ENCODE results near the gene TNFRSF1A.

TNFRSF1A gene

DNA sequence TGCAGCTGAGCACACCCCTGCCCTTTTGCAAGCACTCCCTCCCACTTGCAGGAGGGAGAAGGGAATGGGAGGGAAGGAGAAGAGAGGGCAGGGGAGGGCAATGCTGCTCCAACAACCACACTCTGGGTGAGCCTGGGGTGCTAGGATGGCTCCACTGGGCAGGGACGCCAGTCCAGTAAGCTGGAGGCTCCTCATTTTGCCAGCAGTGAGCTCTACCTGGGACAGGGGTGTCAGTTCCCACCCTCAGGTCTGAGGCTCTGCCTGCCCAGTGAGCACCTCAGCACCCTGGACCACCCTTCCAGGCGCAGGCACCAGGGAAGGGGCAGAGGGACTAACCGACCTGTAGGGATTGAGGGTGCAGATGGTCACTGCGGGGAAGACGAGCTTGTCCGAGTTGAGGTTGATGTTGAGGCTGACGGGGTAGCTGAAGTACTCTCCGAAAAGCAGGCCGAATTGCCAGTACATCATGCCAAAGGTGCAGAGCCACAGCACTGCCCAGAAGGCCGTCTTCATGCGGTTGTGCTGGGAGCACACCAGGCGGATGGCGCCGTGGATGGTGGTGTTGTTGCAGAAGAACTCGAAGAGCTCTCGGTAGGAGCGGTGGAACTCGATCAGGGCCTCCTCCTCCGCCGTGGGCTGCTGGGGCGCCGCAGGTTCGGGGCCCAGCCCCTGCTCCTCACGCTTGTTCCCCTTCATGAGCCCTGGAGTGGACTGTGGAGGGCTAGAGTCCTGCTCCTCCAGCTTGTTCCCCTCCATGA lies 32.3 kb upstream of the TNFRSF1A start:
- no peak for DNase-seq

DNA sequence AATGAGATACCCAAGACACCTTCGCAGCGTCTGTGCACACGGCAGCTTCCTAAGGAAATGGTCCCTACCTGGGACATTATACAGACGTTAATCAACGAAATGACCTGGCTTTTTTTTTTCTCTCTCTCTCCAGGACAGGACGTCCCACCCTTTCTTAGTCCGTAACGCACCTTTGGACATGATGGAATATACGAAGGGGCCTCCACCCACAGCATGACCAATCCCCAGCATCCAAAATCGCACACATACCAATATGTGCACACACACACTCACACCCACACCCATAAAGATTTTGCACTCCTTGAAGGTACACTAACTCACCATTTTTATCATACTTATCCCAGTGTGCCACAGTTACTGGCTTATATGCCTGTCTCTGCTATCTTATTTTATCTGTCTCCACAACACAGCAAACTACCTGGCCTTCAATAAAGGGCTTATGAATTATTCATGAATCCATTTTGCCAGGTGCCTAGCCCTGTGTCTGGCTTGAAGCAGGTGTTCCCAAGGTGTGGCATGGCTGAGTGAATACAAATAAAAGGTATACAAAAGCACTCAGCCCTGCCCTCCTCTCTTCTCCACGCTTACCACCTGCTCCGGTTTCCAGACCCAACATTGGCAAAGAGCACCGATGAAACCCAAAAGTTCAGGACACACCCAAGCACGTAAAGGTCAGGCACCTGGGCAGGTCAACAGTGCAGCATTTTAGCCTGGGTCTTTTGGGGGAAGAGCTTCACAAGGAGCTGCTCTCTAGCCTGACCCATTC lies 31.3 kb upstream of the TNFRSF1A start:
- DNase-seq, result no peak

DNA sequence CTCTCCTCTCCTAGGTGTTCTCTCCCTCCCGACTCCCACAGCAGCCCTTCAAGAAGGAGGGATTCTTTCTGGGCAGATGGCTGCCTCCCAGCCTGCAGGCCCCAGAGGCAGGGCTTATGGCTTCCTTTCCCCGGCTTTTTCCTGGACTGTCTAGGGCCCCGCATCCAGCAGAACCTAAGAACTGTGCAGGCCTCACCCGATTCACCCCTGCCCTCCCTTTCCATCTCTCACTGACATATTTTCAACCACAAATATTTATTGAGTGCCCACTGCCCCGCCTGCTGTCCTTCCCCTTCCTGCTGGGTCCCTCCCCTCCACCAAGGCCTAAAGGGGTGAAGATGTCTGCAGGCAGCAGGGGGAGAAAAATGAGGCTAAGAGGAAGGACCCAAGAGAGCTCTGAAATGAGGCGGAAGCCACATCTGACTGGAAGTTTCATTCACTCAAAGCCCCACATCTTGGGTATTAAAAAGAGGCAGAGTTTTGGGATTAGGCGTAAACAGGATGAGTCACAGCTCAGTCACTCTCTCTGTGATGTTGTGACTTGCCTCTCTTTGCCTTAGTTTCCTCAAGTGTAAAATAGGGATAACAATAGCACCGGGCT lies 30.6 kb upstream of the TNFRSF1A start:
- no peak for DNase-seq

DNA sequence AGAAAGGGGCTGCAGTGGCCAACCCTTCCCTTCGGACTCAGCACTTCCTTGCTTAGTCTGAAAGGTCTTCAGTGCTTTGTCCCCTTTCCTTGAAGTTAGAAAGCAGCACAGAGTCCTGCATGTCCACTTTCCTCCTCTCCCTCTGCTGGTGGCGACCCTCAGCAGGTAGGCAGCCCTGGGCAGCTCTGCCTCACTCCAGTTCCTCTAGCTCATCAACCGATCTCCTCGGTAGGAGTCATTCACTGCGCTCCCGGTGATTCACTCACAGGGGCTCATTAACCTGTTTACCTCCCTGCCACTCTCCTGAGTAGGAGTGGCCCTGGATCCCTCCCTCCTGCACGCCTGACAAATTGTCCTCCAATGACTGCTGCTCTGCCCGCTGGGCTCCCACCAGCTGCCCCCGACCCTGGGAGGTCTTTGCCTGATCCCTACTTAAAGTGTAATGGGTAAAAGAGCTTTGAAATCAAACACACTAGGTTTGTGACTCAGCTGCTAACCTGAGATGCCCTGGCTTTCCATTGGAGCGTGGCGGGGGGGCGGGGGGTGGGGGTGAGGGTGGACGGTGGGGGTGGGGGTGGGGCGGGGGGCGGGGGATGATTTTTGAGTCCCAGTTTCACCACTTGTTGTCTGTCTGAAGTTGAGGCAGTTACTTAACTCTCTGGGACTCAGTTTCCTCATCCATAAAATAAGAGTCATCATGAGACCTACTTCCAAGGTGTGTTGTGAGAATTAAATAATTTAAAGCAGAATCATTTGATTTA lies 29.3 kb upstream of the TNFRSF1A start:
- no peak for DNase-seq

DNA sequence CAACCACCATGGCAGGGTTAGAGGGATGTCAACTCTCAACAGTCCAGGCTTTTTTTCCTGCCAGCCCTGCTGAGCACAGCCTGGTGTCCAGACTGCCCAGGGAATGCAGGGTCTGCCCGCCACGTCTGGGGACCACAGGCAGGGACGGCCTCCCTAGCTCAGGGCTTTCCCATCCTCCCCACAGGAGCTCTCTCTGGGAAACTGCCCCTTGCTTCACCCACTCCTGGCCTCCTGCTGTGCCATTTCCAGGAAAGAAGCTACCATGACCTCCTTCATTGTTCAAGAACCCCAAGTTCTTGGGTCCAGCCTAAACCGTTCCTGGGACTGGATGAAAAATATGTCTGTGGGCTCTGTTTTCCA lies 28.7 kb upstream of the TNFRSF1A start:
- DNase-seq, result no peak

DNA sequence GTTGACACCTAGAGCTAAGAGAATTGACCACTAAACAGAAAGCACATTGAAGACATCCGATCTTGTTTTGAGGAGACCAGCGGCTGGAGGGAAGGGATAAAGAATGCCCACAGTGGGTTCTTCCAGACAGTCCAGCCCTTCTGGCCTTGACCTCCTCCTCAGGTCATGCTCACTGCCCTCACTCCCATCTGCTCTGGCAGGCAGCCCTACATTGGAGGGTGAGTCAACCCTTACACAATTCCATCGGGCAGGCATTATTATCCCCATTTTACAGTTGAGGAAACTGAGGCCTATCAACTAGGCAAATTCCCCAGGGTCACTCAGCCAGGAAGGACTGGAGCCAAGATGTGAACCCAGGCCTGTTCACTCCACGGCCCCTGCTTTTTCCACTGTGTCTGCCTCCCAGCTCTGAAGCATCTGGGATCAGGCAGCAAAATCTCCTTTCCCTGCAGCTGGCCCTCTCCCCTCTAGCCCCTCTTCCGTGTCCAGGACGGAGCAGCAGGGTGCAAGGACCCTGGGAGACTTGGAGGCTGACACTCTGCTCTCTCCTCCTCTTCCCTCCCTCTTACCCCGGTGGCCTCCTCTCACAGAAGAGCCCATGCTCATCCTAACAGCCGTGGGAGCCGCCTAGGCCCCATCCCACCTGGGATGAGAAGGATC lies 28.2 kb upstream of the TNFRSF1A start:
- DNase-seq, result no peak

DNA sequence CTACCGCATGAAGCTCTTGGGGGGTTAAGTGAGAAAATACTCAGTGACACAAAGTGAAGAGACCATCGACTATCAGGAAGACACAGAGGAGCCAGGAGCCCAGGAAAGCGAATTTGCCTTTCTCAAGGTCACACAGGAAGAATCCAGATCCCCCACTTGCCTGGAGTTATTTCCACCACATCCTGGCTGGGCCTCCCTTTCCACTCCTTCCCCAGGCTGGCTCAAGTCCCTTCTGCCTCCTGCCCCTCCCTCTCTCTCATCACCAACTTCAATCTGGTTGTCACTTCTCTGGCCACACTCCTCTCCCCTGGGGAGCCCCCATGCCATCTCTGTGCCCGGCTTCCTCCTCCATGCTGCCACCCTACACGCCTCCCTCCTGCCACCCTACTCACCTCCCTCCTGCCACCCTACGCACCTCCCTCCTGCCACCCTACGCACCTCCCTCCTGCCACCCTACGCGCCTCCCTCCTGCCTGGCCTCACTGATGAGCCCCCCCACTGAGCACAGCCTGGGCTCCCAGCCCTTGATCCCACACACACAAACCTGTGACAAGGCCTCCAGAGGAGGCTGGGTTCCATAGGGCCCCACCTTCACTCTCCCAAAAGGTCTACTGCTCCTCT lies 27.1 kb upstream of the TNFRSF1A start:
- no peak for DNase-seq

DNA sequence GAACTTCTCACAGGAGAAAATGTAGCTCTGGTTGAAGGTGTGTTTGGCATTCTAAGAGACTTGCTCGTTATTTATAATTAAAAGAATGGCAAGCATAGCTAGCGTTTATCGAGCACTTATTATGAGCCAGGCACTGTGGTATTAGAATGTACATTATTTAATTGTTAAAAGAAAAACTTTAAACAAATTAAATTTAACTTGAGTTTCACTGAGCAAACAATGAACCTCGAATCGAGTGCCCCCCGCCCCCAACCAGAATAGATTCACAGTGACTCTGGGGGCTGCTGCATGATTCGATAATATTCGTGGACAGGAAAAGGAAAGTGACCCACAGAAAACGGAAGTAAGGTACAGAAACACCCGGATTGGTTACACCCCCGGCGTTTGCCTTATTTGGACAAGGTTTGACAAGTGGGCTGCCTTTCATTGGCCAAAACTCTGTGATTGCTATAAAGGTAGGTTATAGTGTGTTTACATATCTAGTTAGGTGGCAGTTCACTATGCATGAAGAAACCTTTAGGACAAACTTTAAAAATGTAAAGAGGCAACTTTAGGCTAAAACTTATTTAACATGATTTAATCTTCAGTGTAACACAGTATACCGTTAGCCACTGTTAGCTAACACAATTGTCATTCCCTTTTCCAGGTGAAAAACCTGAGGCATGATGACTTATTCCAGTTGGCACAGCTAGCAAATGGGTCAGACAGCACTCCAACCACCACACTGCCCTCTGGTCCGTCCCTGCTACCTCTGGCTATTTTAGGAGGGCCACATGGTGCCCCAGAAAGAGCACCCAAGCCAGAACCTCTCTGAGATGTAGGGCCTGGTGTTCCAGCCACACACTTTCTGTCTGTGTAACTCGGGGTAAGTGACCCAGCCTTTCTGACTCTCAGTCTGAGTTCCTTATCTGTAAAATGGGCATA lies 26.4 kb upstream of the TNFRSF1A start:
- DNase-seq, result no peak

DNA sequence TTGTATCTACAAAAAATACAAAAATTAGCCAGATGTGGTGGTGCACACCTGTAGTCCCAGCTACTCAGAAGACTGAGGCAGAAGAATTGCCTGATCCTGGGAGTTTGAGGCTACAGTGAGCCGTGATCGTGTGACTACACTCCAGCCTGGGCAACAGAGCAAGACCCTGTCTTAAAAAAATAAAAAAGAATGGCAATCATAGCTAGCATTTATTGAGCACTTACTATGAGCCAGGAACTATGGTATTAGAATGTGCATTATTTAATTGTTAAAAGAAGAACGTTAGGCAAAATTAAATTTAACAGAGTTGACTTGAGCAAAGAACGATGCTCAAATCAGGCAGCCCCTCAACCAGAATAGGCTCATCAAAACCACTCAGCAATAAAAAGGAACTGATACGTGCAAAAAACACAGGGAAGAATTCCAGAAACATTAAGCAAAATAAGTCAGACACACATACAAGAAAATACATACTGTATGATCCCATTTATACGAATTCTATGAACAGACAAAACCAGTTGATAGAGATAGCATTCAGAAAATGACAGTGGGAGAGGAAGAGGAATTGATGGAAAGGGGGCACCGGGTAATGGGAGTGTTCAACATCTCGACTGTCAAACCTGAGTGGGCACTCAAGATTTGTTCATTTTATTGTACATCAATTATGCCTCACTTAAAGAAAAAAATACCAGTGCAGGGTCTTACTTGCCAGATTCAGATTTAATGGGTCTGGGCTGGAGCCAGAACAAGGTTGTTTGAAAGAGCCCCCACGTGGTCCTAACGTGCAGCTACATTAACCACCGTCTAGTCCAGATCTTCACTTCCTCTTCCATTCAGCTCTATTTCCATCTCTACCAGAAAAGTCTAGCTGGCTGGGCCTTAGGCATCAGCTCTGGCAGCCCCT lies 25.4 kb upstream of the TNFRSF1A start:
- peak; percentile 28 for DNase-seq

DNA sequence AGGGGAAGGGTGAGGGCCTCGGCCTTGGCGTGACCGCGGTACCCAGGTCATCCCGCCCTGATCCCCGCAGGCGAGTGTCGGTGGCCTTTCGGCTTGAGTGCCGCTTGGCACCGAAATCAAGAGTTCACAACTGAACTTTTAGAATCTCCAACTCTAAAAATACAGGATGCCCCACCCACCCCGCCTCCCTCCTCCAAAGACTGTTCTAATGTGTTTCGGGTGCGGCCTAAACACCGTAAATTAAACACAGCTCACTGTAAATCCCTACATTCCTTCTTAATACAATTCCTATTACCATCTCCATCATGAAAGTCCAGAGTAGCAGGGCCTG lies 22.1 kb upstream of the TNFRSF1A start:
- DNase-seq, result no peak

DNA sequence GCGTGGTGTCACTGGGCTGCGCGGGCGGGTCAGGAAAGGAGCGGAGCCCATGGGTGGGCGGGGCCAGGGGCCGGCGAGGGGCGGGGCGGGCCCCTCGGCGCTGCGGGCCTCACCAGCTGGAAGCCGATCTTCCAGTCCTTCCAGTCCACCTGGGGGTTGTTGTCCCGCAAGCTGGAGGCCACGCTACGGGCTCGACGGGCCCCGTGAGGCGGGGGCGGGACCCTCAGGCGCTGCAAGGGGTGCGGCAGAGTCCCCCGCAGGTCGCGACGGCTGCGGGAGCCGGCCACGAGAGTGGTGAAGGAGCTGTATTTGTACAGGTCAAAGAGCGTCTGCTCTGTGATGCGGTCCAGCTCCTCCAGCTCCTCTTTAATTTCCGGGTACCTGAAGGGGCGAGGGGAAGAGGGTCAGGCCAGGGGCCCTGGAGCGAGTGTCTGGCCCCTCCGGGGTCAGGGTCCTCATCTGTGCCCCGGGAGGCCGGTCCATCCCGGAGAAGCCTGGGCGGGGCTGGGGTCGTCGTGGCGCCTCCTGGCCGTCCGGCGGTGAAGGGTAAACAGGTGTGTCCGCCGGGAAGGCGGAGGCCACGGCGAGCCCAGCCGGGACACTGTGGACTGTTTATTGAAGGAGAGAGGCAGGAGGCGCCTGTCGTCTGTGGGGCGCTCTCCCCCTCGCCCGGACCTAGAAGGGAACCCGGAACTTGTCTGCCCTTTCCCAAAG lies 21.6 kb upstream of the TNFRSF1A start:
- no peak for DNase-seq

DNA sequence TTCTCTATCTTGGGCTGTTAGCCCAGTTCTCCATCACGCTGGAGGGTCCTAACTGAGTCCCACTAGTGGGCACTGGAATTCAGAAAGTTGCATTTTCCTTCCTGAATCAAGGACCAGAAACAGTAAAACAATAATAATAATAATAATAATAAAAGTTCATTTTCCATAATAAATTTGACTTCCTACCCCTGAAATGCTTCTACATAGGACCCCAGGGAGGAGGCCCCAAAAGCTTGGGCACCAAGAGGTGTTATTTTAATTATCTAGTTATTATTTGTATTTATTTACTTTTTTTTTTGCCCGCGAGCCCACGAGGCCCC lies 21.1 kb upstream of the TNFRSF1A start:
- no peak for DNase-seq

DNA sequence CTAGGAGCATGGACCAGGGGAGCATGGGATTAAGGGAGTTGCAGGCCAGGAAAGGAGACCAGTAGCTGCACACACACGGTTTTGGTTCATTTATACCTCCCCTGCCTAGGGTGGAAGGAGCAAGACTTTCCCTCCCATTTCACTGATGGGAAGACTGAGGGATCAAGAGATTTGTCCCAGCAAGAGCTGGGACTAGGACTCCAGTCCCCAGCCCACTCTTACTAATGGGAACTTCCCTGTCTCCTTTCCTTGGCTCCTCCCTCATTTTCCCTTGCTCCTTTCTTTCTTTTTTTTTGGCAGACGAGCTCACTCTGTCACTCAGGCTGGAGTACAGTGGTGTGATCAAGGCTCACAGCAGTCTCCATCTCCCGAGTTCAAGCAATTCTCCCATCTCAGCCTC lies 20.5 kb upstream of the TNFRSF1A start:
- DNase-seq, result no peak

DNA sequence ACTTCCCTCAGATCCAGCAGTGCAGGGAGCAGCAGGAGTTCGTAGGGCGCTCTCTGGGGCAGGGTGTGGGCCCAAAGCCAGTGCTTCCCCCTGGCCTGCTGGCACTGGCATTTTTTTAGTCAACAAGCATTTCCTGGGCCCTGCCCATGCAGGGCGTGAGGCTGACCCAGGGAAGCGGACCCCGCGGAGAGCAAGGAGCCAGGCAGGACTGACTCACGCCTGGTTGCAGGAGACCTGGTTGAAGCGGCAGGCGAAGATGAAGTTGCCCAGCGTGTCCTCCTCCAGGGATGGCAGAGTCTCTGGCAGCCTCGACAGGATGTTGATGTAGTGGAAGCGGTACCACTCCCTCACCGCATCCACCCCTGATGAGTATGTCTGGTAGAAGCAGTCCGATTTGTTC lies 20.0 kb upstream of the TNFRSF1A start:
- DNase-seq, result no peak

DNA sequence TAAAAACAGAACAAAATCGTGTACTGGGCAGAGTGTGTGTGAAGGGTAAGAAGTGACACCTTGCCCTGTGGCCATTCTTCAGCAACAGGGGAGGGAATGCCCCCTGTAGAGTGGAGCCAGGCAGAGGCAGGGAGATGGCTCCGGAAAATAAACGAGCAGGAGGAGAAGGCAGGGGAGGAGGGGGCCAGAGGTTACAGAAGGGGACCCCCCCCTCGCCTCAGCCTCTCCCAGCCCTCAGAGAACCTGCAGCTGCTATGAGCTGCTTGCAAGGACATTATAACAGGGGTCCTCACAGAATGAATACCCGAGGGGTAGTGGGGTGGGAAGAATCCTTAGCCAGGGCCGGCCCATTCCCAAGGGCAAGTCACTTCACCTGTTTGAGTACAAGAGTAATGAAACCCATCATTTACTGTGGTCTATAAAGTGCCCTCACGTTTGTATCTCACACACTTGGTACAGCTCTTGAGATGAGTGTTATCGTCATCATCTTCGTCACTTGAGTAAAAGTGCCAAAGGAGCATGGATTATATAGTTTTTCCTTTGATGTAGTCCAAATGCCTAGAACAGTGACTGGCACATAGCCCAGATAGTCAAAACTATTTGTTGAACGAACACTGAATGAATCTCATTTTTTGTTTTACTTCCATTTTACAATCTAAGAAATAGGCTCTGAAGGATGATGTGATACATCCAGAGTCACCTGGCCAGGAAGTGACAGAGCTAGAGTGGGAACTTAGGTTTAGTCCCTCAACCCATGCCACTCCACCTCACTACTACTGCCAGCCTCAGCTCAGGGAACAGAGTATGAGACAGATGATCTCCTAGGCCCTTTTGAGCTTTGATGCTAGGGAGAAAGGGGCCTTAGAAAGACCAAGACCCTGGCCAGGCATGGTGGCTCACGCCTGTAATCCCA lies 19.0 kb upstream of the TNFRSF1A start:
- DNase-seq, result no peak

DNA sequence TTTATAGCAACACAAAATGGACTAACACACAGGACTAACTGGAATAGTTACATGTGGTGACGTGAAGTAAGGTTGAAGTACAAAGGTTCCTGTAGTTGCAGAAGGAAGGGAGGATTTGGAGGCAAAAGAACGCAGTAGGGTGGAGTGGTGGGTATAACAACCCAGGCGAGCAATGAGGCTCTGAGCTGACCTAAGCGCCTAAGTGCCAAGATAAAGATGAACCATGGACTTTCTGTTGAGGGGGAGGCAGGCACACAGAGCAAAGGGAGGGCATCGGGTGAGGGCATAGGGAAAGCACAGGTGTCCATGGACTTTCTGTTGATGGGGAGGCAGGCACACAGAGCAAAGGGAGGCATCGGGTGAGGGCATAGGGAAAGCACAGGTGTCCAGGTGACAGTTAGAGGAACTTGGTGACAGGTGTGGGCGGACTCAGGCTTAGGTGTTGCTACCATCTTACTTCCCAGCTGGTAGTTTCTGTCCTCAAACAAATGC lies 18.2 kb upstream of the TNFRSF1A start:
- DNase-seq, result no peak

DNA sequence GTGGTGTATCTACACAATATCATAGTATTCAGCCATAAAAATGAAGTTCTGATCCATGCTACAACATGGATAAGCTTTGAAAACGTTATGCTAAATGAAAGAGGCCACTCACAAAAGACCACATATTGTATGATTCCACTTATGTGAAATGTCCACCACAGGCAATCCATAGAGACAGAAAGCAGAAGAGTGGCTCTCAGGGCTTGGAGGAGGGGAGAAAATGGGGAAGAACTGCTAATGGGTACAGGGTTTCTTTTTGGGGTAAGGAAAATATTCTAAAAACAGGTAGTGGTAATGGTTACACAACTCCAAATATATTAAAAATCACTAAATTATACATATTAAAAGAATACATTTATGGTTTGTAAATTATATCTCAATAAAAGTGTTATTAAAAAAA lies 17.0 kb upstream of the TNFRSF1A start:
- no peak for DNase-seq

DNA sequence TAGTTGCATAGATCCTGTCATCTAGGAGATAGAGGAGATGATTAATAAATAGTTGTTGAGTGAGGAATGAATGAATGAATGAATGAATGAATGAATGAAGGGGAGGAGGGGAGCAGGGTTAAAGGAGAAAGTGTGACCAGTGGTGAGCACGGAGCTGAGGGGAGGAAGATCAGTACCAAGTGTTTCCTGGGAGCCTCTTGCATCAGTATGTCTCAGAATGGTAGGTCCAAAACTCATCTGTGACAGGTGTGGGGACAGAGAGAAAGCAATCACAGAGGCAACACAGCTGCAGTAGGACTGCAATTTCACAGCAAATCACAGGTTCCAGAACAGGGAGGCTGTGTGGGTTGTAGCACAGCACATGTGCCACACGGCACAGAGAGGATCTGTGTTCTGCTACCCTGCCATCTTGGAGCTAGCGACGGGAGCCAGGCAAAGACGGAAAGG lies 14.5 kb upstream of the TNFRSF1A start:
- DNase-seq, result no peak
